AG04450 (cell line): Measurements from ENCODE around the gene ALG13. TPM values are rescaled to one million over a fixed set of nuclear protein-coding genes. Genes with fewer than 3 reads are reported as not detected.

Experiments used
- CTCF ChIA-PET: fragments of 300-600, 350-600 bp; formaldehyde crosslinking; extraction: SDS; loops from one replicate; lab custom pipeline; 2022; ENCODE audit warnings: antibody characterized with exemption, inconsistent platforms; lab: Charles Lee
- POLR2A ChIA-PET: fragments of 350-600 bp; formaldehyde crosslinking; extraction: SDS; loops from one replicate; lab custom pipeline; 2021; ENCODE audit warnings: antibody characterized with exemption, inconsistent platforms; lab: Yijun Ruan, JAX
- DNase-seq: peaks from one replicate; pipeline ENCODE4 v3.0.0-alpha.2; 2011; ENCODE audit warnings: low read depth, low spot score
- H3K27ac ChIP-seq: one replicate; pipeline ENCODE4 v1.5.1; 2012; ENCODE audit warnings: low read depth, low read length, control low read depth
- H3K27me3 ChIP-seq: one replicate; pipeline ENCODE4 v1.6.0; 2012; ENCODE audit warnings: low read length; ENCODE audit not compliant: control insufficient read depth, insufficient read depth
- H3K4me3 ChIP-seq: 2 replicates; pipeline ENCODE4 v1.5.1; 2011; ENCODE audit warnings: mild to moderate bottlenecking, low read depth, low read length, control low read depth
- H3K9me3 ChIP-seq: 2 replicates; pipeline ENCODE4 v1.5.1; 2012; ENCODE audit warnings: low read length; ENCODE audit not compliant: control insufficient read depth, insufficient read depth
- CTCF ChIP-seq: IDR thresholded peaks from 2 replicates; pipeline ENCODE4 v1.5.1; 2011; ENCODE audit warnings: low read depth, low read length, control low read depth, inconsistent platforms
- polyA plus RNA-seq: library from polyadenylated mRNA; depleted of rRNA; stranded (reverse); fragments of >200 nt; gene quantifications from 2 replicates; pipeline ENCODE4 v1.2.3, GENCODE V29; 2011

The ALG13 gene
- polyA plus RNA-seq, 1 experiment = 74.2 TPM

- DNase-seq = no peak
- no peak overlapping the region for H3K4me3 ChIP-seq
- no peaks in the 10 kb centered on the region for H3K27me3 ChIP-seq
- H3K9me3 ChIP-seq = no peaks in the 10 kb centered on the region
- CTCF ChIA-PET = no interaction called here
- POLR2A ChIA-PET = no interaction called here
- no peak for TF ChIP-seq CTCF
- no peak overlapping the region for H3K27ac ChIP-seq
These were observed 34.5 kb upstream of the ALG13 start for GRCh38 chrX:111646515-111646914.

- Histone ChIP-seq H3K27me3 (no peaks in the 10 kb centered on the region), H3K4me3 (no peak overlapping the region), H3K9me3 (no peaks in the 10 kb centered on the region), H3K27ac (no peak overlapping the region)
- ChIA-PET CTCF (no interaction called here), POLR2A (no interaction called here)
- DNase-seq = no peak
- no peak for TF ChIP-seq CTCF
These were observed 32.2 kb upstream of the ALG13 start for GRCh38 chrX:111648802-111649201.

GRCh38 chrX:111649638-111650037 lies 31.3 kb upstream of the ALG13 start:
- no peak for TF ChIP-seq CTCF
- DNase-seq = no peak
- Histone ChIP-seq H3K27ac (no peak overlapping the region), H3K27me3 (no peaks in the 10 kb centered on the region), H3K4me3 (no peak overlapping the region), H3K9me3 (no peaks in the 10 kb centered on the region)
- ChIA-PET CTCF (no interaction called here), POLR2A (no interaction called here)

- Histone ChIP-seq H3K9me3 (no peaks in the 10 kb centered on the region), H3K4me3 (no peak overlapping the region), H3K27me3 (no peaks in the 10 kb centered on the region), H3K27ac (no peak overlapping the region)
- DNase-seq = no peak
- TF ChIP-seq CTCF = no peak
- ChIA-PET POLR2A (no interaction called here), CTCF (no interaction called here)
These were observed 30.1 kb upstream of the ALG13 start for GRCh38 chrX:111650845-111651244.

GRCh38 chrX:111652719-111653118 lies 28.3 kb upstream of the ALG13 start:
- H3K4me3 ChIP-seq = no peak overlapping the region
- no peak for DNase-seq
- POLR2A ChIA-PET = no interaction called here
- CTCF ChIA-PET = no interaction called here
- no peaks in the 10 kb centered on the region for H3K9me3 ChIP-seq
- no peaks in the 10 kb centered on the region for H3K27me3 ChIP-seq
- no peak overlapping the region for H3K27ac ChIP-seq
- no peak for TF ChIP-seq CTCF
